Caco-2 (cell line): ENCODE results near the gene ZSWIM9. TPM values are rescaled to one million over a fixed set of nuclear protein-coding genes. Genes with fewer than 3 reads are reported as not detected.

ENCODE experiments used
- BruUV-seq: library from RNA; stranded (reverse); fragments of 400-500 nt; replicated peaks from 2 replicates; lab custom pipeline; 2021; lab: Mats Ljungman, UMichigan
- CTCF ChIA-PET: fragments of 300-600 bp; sonication (Branson Sonifier 250); formaldehyde crosslinking; loops from one replicate; lab custom pipeline; 2022; ENCODE audit warnings: antibody characterized with exemption; lab: Charles Lee
- POLR2A ChIA-PET: fragments of 300-600 bp; sonication (Branson Sonifier 250); formaldehyde crosslinking; loops from one replicate; lab custom pipeline; 2022; ENCODE audit warnings: antibody characterized with exemption; lab: Charles Lee
- DNase-seq, 2 experiments: peaks; one replicate each; pipeline versions ENCODE4 v3.0.0 to v3.0.0-alpha.2; 2020 to 2022
- H3K27me3 ChIP-seq: replicated peaks from 2 replicates; pipeline ENCODE4 v1.6.0; 2011; ENCODE audit warnings: low read length; ENCODE audit not compliant: control insufficient read depth, insufficient read depth
- H3K36me3 ChIP-seq: 2 replicates; pipeline ENCODE4 v1.5.1; 2011; ENCODE audit warnings: low read length; ENCODE audit not compliant: control insufficient read depth, insufficient read depth
- H3K4me1 ChIP-seq: fragments of 250-450 bp; sonication (Bioruptor Pico); 2 replicates; pipeline ENCODE4 v1.5.1; 2020; ENCODE audit warnings: mild to moderate bottlenecking
- H3K4me3 ChIP-seq: 2 replicates; pipeline ENCODE4 v1.5.1; 2011; ENCODE audit warnings: low read depth, mild to moderate bottlenecking, control low read depth, low read length
- H3K9me3 ChIP-seq: fragments of 250-450 bp; sonication (Bioruptor Pico); 2 replicates; pipeline ENCODE4 v1.5.1; 2020; ENCODE audit warnings: mild to moderate bottlenecking, moderate library complexity
- H3K27ac Mint-ChIP-seq: one replicate; pipeline ENCODE4 v1.8.0; 2022; ENCODE audit warnings: mixed read lengths; ENCODE audit not compliant: unreplicated experiment
- H3K27me3 Mint-ChIP-seq: one replicate; pipeline ENCODE4 v1.8.0; 2022; ENCODE audit warnings: mixed read lengths; ENCODE audit not compliant: insufficient read depth, unreplicated experiment
- H3K36me3 Mint-ChIP-seq: one replicate; pipeline ENCODE4 v1.8.0; 2022; ENCODE audit warnings: mild to moderate bottlenecking, mixed read lengths; ENCODE audit not compliant: insufficient read depth, unreplicated experiment
- H3K4me1 Mint-ChIP-seq: one replicate; pipeline ENCODE4 v1.8.0; 2022; ENCODE audit warnings: low read depth, mixed read lengths; ENCODE audit not compliant: unreplicated experiment
- H3K4me3 Mint-ChIP-seq: one replicate; pipeline ENCODE4 v1.8.0; 2022; ENCODE audit warnings: mild to moderate bottlenecking, moderate library complexity, mixed read lengths; ENCODE audit not compliant: unreplicated experiment
- H3K9me3 Mint-ChIP-seq: one replicate; pipeline ENCODE4 v1.8.0; 2022; ENCODE audit warnings: mixed read lengths; ENCODE audit not compliant: unreplicated experiment
- CTCF ChIP-seq, 2 experiments: fragments of 200-600 bp in 1 of 2; IDR thresholded peaks; 1 replicate in 1 of 2; 2 replicates in 1 of 2; pipeline versions ENCODE4 v1.5.1 to v1.8.0; 2011 to 2022; ENCODE audit warnings: antibody characterized with exemption in 1 of 2, control low read depth in 1 of 2, inconsistent platforms in 1 of 2, low read depth in 1 of 2, low read length in 1 of 2, mild to moderate bottlenecking in 1 of 2, moderate library complexity in 1 of 2; ENCODE audit not compliant: insufficient read depth in 1 of 2, severe bottlenecking in 1 of 2, unreplicated experiment in 1 of 2
- intact Hi-C: fragments of 100-400 bp; cut with micrococcal nuclease; formaldehyde crosslinking; loops from one replicate; pipeline ENCODE4 v1.10.0; 2022; ENCODE audit not compliant: unreplicated experiment
- total RNA-seq: library from RNA; stranded (reverse); gene quantifications from 2 replicates; pipeline ENCODE4 v1.2.3, GENCODE V29; 2022

ZSWIM9 gene
- total RNA-seq, 1 experiment from 2014 or later: 4.9 TPM

- no peak overlapping the region for H3K27ac Mint-ChIP-seq
- no peaks in the 10 kb centered on the region for H3K36me3 ChIP-seq
- H3K9me3 Mint-ChIP-seq: no peaks in the 10 kb centered on the region
- CTCF ChIA-PET: interaction anchor here (0.6 to 1.3 kb wide), 4 partner anchors 44 to 94 kb away, joined by 3 to 5 read pairs (median 4); partner anchors contain the start of gene PLA2G4C
- POLR2A ChIA-PET: no interaction called here
- intact Hi-C loops: no loop called here
- H3K4me1 Mint-ChIP-seq: no peaks in the 10 kb centered on the region
- no peaks in the 10 kb centered on the region for H3K27me3 ChIP-seq
- TF ChIP-seq CTCF (IDR thresholded peaks at IDR 0.05; ENCODE audit: insufficient read depth in 1 of 2, low read depth in 1 of 2, low read length in 1 of 2, severe bottlenecking in 1 of 2, unreplicated experiment in 1 of 2): no peak
- no TSS peak for BruUV-seq
- H3K27me3 Mint-ChIP-seq: no peaks in the 10 kb centered on the region
- no peak overlapping the region for H3K4me3 Mint-ChIP-seq
- no peak for DNase-seq
- H3K4me3 ChIP-seq: no peak overlapping the region
- no peaks in the 10 kb centered on the region for H3K9me3 ChIP-seq
- no peaks in the 10 kb centered on the region for H3K4me1 ChIP-seq
- peaks cover 38% of the 10 kb centered on the region for H3K36me3 Mint-ChIP-seq
Measured at GRCh38 chr19:48154003-48154402, 16.5 kb upstream of the ZSWIM9 start.

- no TSS peak for BruUV-seq
- POLR2A ChIA-PET: no interaction called here
Measured at GRCh38 chr19:48158210-48158790, 12.2 kb upstream of the ZSWIM9 start.

GRCh38 chr19:48168689-48169088, 1.8 kb upstream of the ZSWIM9 start:
- no peak for TF ChIP-seq CTCF (IDR thresholded peaks at IDR 0.05; ENCODE audit: insufficient read depth in 1 of 2, low read depth in 1 of 2, low read length in 1 of 2, severe bottlenecking in 1 of 2, unreplicated experiment in 1 of 2)
- Histone ChIP-seq H3K9me3 (no peaks in the 10 kb centered on the region), H3K4me1 (no peaks in the 10 kb centered on the region), H3K27me3 (no peaks in the 10 kb centered on the region), H3K4me3 (no peak overlapping the region), H3K36me3 (peaks cover 1% of the 10 kb centered on the region; the same call in 1 of the 2 replicates)
- DNase-seq: no peak
- Mint-ChIP-seq H3K4me3 (no peak overlapping the region), H3K36me3 (peaks cover 30% of the 10 kb centered on the region), H3K27me3 (no peaks in the 10 kb centered on the region), H3K4me1 (peaks cover 8% of the 10 kb centered on the region), H3K27ac (no peak overlapping the region), H3K9me3 (no peaks in the 10 kb centered on the region)
- POLR2A ChIA-PET: interaction anchor here (2.9 kb wide), 1 partner anchor 35 kb away, joined by 32 read pairs; no protein-coding TSS in a partner anchor
- CTCF ChIA-PET: interaction anchor here (0.8 to 1.5 kb wide), 2 partner anchors 35 to 152 kb away, joined by 3 to 7 read pairs; no protein-coding TSS in a partner anchor
- intact Hi-C loops: loop anchor here (1.0 kb wide), 1 partner anchor 35 kb away; no protein-coding TSS in a partner anchor
- no TSS peak for BruUV-seq

More at GRCh38 chr19:48158210-48158790, 12.2 kb upstream of the ZSWIM9 start:
- Mint-ChIP-seq H3K9me3 (no peaks in the 10 kb centered on the region), H3K4me3 (no peak overlapping the region), H3K27me3 (no peaks in the 10 kb centered on the region), H3K4me1 (no peaks in the 10 kb centered on the region), H3K27ac (no peak overlapping the region), H3K36me3 (peaks cover 29% of the 10 kb centered on the region)
- CTCF ChIA-PET: no interaction called here
- TF ChIP-seq CTCF (IDR thresholded peaks at IDR 0.05; ENCODE audit: insufficient read depth in 1 of 2, low read depth in 1 of 2, low read length in 1 of 2, severe bottlenecking in 1 of 2, unreplicated experiment in 1 of 2): no peak
- H3K9me3 ChIP-seq: no peaks in the 10 kb centered on the region
- H3K36me3 ChIP-seq: no peaks in the 10 kb centered on the region
- no peaks in the 10 kb centered on the region for H3K27me3 ChIP-seq
- intact Hi-C loops: no loop called here
- H3K4me1 ChIP-seq: no peaks in the 10 kb centered on the region
- no peak for DNase-seq
- H3K4me3 ChIP-seq: no peak overlapping the region
